ENCODE data around the gene SRP54.

The SRP54 gene

GRCh38 chr14:35072226-35072625, 89.4 kb downstream of the SRP54 start:
- in situ Hi-C loops (cut with HindIII; ENCODE audit: low pct_ligation_motif_present, low sequenced_read_pairs), result no loop called here
- H3K27ac ChIP-seq, result no peak overlapping the region
- no peaks in the 10 kb centered on the region for H3K27me3 ChIP-seq (replicated peaks)
- no peak overlapping the region for H3K4me3 ChIP-seq (ENCODE audit: low read depth, low read length)
- H3K36me3 ChIP-seq (replicated peaks), result peaks cover 3% of the 10 kb centered on the region
- no peak for DNase-seq
- TF ChIP-seq CTCF (IDR thresholded peaks at IDR 0.05; ENCODE audit: low read depth, low read length, missing control alignments), result no peak

- TF ChIP-seq CTCF (IDR thresholded peaks at IDR 0.05; ENCODE audit: low read depth, low read length, missing control alignments), result no peak
- Histone ChIP-seq H3K27ac (no peak overlapping the region), H3K4me3 (ENCODE audit: low read depth, low read length) (no peak overlapping the region), H3K27me3 (replicated peaks) (no peaks in the 10 kb centered on the region), H3K36me3 (replicated peaks) (peaks cover 7% of the 10 kb centered on the region)
- in situ Hi-C loops (cut with HindIII; ENCODE audit: low pct_ligation_motif_present, low sequenced_read_pairs), result no loop called here
- no peak for DNase-seq
Measured at GRCh38 chr14:35073486-35073885, 90.7 kb downstream of the SRP54 start.

GRCh38 chr14:35078082-35078481, 95.3 kb downstream of the SRP54 start:
- no peak for DNase-seq
- no peak for TF ChIP-seq CTCF (IDR thresholded peaks at IDR 0.05; ENCODE audit: low read depth, low read length, missing control alignments)
- in situ Hi-C loops (cut with HindIII; ENCODE audit: low pct_ligation_motif_present, low sequenced_read_pairs), result loop anchor here (25.0 kb wide), 1 partner anchor 334 kb away; the partner anchor contains the start of gene NFKBIA
- H3K36me3 ChIP-seq (replicated peaks), result peaks cover 16% of the 10 kb centered on the region
- H3K27me3 ChIP-seq (replicated peaks), result no peaks in the 10 kb centered on the region
- H3K27ac ChIP-seq, result no peak overlapping the region
- no peak overlapping the region for H3K4me3 ChIP-seq (ENCODE audit: low read depth, low read length)
